ENCODE data around the gene LOXL3. TPM values are rescaled to one million over a fixed set of nuclear protein-coding genes. Genes with fewer than 3 reads are reported as not detected.

The LOXL3 gene
- total and polyA plus RNA-seq, 2 of the 8 experiments (the other 6 are each of a cell fraction or from before 2014, with no cell fraction given) = 22.4 to 27.2 TPM

GRCh38 chr2:74551942-74552913 is 1.5 kb downstream of the LOXL3 start:
- no peak overlapping the region for H3K56ac ChIP-seq (replicated peaks; ENCODE audit: insufficient read length, low read depth, low read length)
- no peak overlapping the region for H3K23ac ChIP-seq (ENCODE audit: insufficient read length)
- no peak overlapping the region for H2BK5ac ChIP-seq (ENCODE audit: low read depth, low read length)
- POLR2A ChIA-PET (ENCODE audit: partially characterized antibody) = interaction anchor here (0.7 to 1.5 kb wide), 6 partner anchors 23 to 283 kb away, joined by 3 to 6 read pairs (median 3); partner anchors contain the start of genes AUP1 and HTRA2
- peaks cover 2 to 4% of the 10 kb centered on the region in 2 experiments for H4K20me1 ChIP-seq (replicated peaks in 1 of 2; ENCODE audit: control insufficient read depth in 1 of 2, insufficient read depth in 2 of 2, low read length in 2 of 2)
- peaks cover 0 to 3% (median 0%) of the 10 kb centered on the region in 4 experiments; a peak in 1 of 8 replicates for H3K36me3 ChIP-seq (ENCODE audit: control insufficient read depth in 2 of 4, insufficient read depth in 4 of 4, low read length in 3 of 4)
- H3K4ac ChIP-seq (replicated peaks; ENCODE audit: insufficient read length, low read depth, low read length) = no peak overlapping the region
- no peak overlapping the region for H2BK120ac ChIP-seq (replicated peaks; ENCODE audit: low read depth, low read length)
- no peak overlapping the region for H4K91ac ChIP-seq (replicated peaks; ENCODE audit: insufficient read length, low read length)
- no peak for DNase-seq (ENCODE audit: low read depth in 1 of 2, low spot score in 2 of 2)
- no peaks in the 10 kb centered on the region; the same call in 1 of the 2 replicates for H3K79me1 ChIP-seq (ENCODE audit: low read depth, low read length)
- no peak overlapping the region for H3K18ac ChIP-seq (ENCODE audit: extremely low read depth, low read length)
- H4K5ac ChIP-seq (ENCODE audit: insufficient read length, low read depth, low read length) = no peak overlapping the region
- 81% methylated on average over 21 of the region's 21 CpGs; no CpG with 5 or more reads in 1 of the 2 experiments for WGBS, 2 experiments (ENCODE audit: extremely low coverage in 1 of 2, insufficient coverage in 1 of 2, insufficient read length in 1 of 2, insufficient replicate concordance in 2 of 2, low coverage in 1 of 2, low lambda C conversion rate in 2 of 2, missing lambda C conversion rate in 1 of 2)
- CTCF ChIA-PET (ENCODE audit: partially characterized antibody) = interaction anchor here (1.5 to 2.8 kb wide), 3 partner anchors 20 to 78 kb away, joined by 4 to 12 read pairs (median 5); no protein-coding TSS in a partner anchor
- no peak overlapping the region for H2BK12ac ChIP-seq (ENCODE audit: low read depth, low read length)
- 0 out of 2 replicates have a peak overlapping the region, but pooled peaks have one; percentile 9 for H2BK20ac ChIP-seq (ENCODE audit: low read length)
- peak overlapping the region in 2 of 4 experiments; percentile 86 to 94; a peak in 4 of 8 replicates for H3K4me3 ChIP-seq (ENCODE audit: extremely low read depth in 1 of 4, insufficient read depth in 2 of 4, low read depth in 3 of 4, low read length in 4 of 4)
- FAIRE-seq = no peak
- H3K14ac ChIP-seq (ENCODE audit: insufficient read length) = no peak overlapping the region
- no peaks in the 10 kb centered on the region for H3K9me3 ChIP-seq (ENCODE audit: insufficient read depth in 2 of 2, low read depth in 1 of 2, low read length in 1 of 2)
- no peak overlapping the region for H3K27ac ChIP-seq (ENCODE audit: low read depth, low read length)
- H2BK15ac ChIP-seq (ENCODE audit: low read length) = no peak overlapping the region
- H3K23me2 ChIP-seq (ENCODE audit: low read depth, low read length) = peaks cover 27% of the 10 kb centered on the region
- H3K4me1 ChIP-seq (replicated peaks in 1 of 4; ENCODE audit: control insufficient read depth in 3 of 4, insufficient read depth in 4 of 4, low read length in 3 of 4) = peaks cover 5 to 18% (median 10%) of the 10 kb centered on the region in 4 experiments
- peak overlapping the region; percentile 93 to 94 for H3K4me2 ChIP-seq (ENCODE audit: insufficient read depth in 1 of 2, low read depth in 2 of 2, low read length in 2 of 2)
- H2AK5ac ChIP-seq (ENCODE audit: low read depth, low read length) = no peak overlapping the region; the same call in 1 of the 2 replicates
- H3K79me2 ChIP-seq (ENCODE audit: control insufficient read depth in 1 of 2, insufficient read depth in 2 of 2, low read length in 2 of 2) = no peaks in the 10 kb centered on the region
- no peak overlapping the region for H3K9ac ChIP-seq (replicated peaks in 1 of 4; ENCODE audit: extremely low read depth in 1 of 4, low read depth in 3 of 4, low read length in 3 of 4)
- peaks cover 4 to 67% (median 44%) of the 10 kb centered on the region in 4 experiments for H3K27me3 ChIP-seq (replicated peaks in 1 of 4; ENCODE audit: control insufficient read depth in 3 of 4, extremely low read depth in 1 of 4, insufficient read depth in 3 of 4, low read length in 3 of 4)
- H2AFZ ChIP-seq (ENCODE audit: low read length) = no peak overlapping the region
- H4K8ac ChIP-seq (ENCODE audit: extremely low read depth, insufficient read depth, low read length) = no peak overlapping the region
- TF ChIP-seq HDAC6 (IDR thresholded peaks at IDR 0.05; ENCODE audit: low read depth, low read length) (no peak), TEAD4 (IDR thresholded peaks at IDR 0.05; ENCODE audit: low read depth, low read length) (no peak), GTF2F1 (IDR thresholded peaks at IDR 0.05; ENCODE audit: borderline replicate concordance, low read depth, low read length) (no peak), CBX5 (IDR thresholded peaks at IDR 0.05; ENCODE audit: low read depth, low read length) (no peak), CBX8 (IDR thresholded peaks at IDR 0.05; ENCODE audit: borderline replicate concordance, low read depth, low read length) (no peak), TCF12 (IDR thresholded peaks at IDR 0.05; ENCODE audit: low read depth, low read length) (no peak), BACH1 (IDR thresholded peaks at IDR 0.05; ENCODE audit: low read length) (no peak), BRCA1 (IDR thresholded peaks at IDR 0.05; ENCODE audit: low read depth, low read length) (no peak), SRF (IDR thresholded peaks at IDR 0.05; ENCODE audit: low read depth, low read length) (no peak), NANOG (IDR thresholded peaks at IDR 0.05; ENCODE audit: insufficient read depth, low read depth, low read length, poor library complexity, severe bottlenecking) (no peak), EP300 (IDR thresholded peaks at IDR 0.05; ENCODE audit: borderline replicate concordance in 1 of 2, low read depth in 2 of 2, low read length in 2 of 2) (no peak)
